ENCODE data around the gene AGBL1.

- TF ChIP-seq, protein P1, sequence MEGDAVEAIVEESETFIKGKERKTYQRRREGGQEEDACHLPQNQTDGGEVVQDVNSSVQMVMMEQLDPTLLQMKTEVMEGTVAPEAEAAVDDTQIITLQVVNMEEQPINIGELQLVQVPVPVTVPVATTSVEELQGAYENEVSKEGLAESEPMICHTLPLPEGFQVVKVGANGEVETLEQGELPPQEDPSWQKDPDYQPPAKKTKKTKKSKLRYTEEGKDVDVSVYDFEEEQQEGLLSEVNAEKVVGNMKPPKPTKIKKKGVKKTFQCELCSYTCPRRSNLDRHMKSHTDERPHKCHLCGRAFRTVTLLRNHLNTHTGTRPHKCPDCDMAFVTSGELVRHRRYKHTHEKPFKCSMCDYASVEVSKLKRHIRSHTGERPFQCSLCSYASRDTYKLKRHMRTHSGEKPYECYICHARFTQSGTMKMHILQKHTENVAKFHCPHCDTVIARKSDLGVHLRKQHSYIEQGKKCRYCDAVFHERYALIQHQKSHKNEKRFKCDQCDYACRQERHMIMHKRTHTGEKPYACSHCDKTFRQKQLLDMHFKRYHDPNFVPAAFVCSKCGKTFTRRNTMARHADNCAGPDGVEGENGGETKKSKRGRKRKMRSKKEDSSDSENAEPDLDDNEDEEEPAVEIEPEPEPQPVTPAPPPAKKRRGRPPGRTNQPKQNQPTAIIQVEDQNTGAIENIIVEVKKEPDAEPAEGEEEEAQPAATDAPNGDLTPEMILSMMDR (IDR thresholded peaks at IDR 0.05; ENCODE audit: insufficient read depth, low read length, poor library complexity, severe bottlenecking), result no peak
- no peak for TF ChIP-seq EZH2phosphoT487 (conservative IDR thresholded peaks at IDR 0.05; ENCODE audit: low read length)
Measured at GRCh38 chr15:86229306-86229705, 149.6 kb downstream of the AGBL1 start.

All from SU-DHL-6 (cell line).